Stimulated activated CD4-positive, alpha-beta T cell treated with anti-CD3 and anti-CD28 coated beads, Interleukin-2, amount 100 ng/mL, for 4 hours (primary cell): ENCODE data around the gene PRLR.

Source experiments
- DNase-seq: peaks from one replicate; pipeline ENCODE4 v3.0.0-alpha.2; 2020; ENCODE audit warnings: low read depth

PRLR gene

DNA sequence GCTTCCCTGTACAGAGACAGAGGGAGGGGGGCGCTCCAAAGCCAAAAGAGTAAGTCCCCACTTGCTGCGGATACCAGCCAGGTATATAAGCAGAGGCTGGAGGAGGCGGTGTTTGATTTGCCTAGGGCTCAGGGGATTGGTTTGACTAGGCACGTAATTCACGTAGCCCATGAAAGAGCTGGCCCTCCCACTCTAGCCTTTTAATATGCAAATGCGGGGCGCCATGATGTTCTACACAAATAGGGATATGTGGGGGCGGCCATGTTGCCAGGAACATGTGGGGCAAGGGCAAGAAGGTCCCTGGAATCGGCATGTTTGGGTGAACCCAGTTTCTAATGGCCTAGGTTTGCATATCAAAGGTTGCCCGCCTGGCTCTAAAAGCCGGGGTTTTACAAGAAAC, 3.3 kb upstream of the PRLR start:
- no peak for DNase-seq

DNA sequence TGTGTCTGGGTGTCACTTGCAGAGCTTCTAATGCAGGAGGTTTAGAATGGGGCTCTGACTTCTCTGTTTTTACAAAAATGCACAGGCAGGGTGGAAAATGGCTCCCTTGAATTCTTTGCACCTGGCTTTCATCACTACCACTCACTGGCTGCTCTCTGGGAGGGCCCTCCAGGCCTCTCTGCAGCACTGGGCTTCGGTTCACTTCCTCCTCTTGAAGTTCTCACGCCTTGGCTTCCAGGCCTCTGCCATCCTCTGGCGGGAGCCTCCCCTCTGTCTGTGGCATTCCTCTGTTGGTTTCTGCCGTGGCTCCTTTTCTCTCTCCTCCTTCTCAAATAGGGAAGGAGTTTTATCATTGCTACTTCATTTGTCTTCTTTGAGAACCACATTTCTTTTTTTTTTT, 2.8 kb upstream of the PRLR start:
- DNase-seq, result no peak

DNA sequence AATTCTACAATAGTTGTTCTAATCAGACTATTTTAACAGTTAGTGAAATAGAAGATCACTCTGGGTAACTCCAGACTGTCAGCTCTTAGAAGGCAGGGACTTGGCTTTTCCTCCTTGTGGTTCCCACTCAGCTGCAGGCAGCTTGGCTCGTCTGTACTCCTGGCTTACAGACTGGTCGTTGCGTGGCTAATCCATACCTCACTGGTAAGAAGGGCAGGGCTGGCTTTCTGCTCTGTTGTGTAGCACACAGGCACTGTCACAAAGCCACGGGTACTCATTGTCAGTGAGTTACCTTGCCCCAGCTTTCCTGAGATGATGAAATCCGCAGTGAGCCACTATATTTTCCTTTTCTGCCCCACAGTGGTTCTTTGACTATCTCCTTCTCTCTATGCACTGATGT, 1.8 kb upstream of the PRLR start:
- DNase-seq, result no peak

DNA sequence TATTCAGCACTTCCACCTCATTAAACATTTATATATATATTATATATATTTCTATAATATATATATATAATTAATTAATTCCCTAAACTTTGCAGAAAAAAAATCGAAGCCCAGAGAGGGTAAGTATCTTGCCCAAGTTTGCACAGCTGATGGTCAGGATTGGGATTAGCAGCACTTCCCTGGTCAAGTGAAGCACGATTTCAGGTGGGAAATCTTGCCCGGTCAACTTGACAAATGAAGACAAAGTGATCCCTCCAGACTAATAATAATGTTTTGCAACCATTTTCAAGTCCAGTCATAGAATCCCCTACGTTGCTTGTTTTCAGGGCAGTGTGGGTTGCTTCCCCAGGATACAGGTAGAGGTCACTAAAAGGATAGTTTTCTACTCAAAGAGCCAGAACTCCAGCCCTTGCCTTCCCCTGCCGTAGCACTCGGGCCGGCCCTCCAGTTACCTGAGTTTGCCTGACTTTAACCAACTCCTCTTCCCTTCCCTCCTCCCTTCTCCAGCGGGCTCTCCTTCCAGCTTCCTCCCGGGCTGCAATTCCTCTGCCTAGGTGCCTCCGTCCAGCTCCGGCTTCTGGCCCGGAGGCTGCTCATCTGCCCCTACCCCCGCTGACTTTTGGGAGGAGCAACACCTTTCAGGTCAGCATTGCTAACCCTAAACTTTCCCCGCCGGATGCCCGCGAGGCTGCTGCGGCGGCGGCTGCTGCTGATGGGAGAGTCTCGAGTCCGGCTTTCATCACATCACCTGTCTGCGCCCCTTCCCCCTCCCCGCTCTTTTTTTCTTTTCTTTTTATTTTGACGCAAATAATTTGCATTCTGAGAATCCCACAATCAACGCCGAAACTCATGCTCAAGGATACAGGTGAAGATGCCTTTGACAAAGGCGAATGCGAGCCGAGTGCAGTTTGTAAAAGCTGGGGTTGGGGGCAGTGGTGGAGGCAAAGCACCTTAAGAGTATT, 930 bp downstream of the PRLR start:
- DNase-seq, result no peak

DNA sequence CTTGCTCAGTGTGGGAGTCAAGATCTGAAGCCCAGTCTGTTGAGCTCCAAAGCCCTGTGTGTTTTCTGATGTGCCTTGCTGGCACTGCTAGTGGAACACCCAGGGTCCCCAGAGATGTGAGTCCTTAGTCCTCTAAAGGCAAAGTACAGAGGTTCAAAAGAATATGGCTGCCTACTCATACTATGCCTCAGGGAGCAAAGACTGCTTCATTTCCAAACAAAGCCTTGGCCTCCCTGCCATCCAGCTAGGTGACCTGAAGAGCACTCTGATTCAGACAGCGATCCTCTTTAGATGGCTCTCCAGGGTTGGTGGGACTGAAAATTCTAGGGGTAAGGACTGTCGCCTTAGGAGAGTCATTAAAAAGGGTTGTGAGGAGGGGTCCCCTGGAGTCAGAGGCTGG, 2.0 kb downstream of the PRLR start:
- DNase-seq, result no peak

DNA sequence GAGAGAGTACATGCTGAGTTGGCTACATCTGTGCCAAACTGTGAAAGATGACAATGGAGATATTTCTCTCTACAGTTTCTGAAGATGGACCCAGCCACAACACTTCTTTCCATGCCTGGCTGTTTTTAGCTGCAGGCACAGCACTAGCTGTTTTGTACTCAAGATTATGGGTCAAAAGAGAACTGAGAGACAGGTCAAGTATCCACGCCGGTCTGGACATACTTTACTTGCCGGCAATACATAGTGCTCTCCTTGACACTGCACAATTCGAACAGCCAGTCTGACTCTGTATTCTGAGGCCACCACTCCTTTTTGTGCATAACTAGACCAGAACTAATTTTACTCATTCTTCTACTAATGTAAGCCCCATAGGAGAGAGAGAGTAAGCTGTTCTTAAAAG, 2.6 kb downstream of the PRLR start:
- no peak for DNase-seq

DNA sequence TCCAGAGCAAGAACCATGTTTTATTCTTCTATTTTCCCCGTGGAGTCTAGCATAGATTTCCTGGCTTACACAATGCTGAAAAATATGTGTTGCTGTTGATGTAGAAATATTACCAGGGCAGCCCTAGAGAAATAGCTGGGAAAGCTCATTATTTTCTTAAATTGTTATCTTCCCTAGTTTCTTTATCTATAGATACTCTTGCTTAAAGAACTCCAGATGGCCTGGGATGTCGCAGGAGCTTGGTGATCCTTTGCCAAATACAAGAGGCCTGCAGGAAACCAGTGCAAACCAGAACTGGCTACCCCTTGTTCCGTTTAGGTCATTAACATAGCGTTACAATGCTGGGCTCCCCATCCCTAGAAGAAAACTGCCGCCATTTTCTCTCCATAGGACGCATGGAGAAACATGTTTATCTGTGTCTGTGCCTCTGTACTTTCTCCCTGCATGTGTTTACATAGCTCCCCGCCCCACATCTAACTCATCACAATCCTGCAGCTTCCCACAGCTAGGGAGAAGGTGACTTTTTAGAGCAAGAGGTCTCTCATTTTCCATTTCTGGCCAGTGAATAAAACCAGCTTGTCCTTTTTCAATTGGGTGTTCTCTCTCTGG, 6.4 kb downstream of the PRLR start:
- DNase-seq, result no peak

DNA sequence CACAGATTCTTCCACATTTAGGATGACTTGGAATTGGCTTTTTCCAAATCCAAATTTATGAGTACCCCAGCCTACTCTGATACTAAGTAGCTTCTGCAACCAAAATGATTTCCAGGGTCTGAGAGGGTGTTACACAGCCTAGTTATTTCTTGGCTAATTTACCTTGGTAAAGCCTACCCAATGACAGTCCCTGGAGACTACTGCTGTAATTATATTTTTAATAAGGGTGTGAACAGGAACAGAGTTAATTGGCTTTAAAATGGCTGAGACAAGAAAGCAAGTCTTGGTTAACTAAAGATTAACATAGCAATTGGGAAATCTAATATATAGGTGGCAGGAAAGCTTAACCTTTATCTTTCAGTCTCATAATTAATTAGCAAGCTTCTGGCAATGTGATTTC, 9.3 kb downstream of the PRLR start:
- no peak for DNase-seq

DNA sequence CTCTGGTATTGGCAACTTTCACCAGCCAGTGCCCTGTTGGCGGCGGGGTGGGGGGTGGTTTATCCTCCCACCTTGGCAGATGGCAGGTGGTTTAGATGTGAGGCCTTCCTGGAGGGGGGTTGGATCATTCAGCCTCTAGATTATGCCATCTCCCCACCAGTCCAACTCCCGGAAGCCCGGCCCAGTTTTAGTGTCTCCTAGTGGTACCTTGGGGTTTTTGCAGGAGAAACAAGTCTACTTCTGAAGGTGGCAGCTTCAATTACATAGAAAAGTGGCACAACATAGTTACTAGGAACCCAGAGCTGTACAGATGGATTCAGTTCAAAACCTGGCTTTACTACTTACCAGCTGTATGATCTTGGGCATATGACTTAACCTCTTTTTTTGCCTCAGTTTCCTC, 11.3 kb downstream of the PRLR start:
- DNase-seq, result no peak

DNA sequence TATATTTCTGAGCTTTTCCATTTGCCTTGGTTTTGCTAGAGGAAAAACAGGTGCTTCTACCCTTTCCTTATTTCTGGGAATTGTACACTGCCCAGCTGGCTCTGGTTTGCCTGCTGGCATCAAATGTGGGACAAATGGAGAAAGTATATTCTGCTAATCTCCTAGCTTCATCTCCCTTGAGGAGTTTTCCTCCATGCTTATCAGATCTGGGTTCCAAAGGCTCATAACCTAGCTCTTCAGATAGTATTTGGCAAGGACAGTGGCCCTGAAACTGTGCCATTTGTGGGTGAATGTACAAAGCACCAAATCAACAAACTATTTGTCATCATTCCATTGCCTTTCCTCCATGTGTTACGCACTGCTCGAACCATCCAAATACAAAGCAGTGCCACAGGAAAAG, 16.2 kb downstream of the PRLR start:
- no peak for DNase-seq

DNA sequence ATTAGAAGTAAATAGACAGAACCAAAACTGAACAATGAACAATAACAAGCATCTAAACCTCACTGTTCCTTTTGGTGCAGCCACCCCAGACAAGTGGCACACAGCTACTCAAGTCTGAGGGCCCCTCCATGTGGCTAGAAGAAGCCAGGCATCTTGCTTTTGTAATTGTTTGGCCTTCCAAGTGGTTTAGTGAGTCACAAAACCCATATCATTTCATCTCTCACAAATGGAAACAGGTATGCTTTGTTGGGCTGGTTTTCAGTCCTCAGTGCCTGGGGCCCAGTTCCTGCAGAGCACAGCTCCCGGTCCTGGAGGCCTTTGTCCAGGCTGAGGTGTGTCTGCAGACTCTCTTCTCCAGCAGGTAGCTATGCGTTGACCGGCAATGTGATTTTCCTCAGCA, 16.7 kb downstream of the PRLR start:
- no peak for DNase-seq

DNA sequence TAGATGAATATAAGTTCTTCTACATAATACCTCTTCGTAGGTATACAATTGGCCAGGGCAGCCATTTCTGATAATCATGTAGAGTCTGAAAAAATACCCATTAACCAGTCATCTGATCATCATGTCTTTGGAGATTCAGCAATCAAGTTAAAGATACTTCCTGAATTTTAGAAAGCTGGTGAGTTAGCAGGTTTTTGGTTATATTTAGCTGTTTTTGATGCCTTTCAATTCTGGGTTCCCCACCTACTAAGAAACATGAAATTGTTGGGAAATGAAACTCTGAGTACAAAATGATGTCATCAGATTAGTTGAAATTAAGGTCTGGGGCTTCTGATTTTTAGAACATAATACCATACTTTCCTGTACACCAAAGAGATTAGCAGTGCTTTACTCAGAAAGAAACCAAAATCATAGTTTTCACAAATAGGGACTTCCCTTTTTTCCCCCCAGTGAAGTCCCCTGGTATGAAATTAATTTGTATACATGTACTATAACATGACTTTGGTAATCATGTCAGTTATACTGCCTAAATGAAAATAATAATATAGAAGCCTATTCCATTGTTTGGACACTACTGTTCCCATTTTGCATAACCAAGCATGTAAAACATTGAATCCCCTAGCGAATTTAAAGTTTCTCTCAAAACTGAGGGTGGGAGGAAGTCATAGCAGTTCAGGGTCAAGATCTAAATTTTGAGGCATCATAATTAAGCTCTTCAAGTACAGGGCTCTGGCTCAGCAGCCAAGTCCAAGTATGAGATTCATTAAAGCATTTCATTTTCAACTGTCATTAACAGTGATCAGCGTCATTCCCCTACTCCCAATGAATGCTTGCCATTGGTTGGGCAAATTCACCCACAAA, 17.9 kb downstream of the PRLR start:
- DNase-seq, result no peak

DNA sequence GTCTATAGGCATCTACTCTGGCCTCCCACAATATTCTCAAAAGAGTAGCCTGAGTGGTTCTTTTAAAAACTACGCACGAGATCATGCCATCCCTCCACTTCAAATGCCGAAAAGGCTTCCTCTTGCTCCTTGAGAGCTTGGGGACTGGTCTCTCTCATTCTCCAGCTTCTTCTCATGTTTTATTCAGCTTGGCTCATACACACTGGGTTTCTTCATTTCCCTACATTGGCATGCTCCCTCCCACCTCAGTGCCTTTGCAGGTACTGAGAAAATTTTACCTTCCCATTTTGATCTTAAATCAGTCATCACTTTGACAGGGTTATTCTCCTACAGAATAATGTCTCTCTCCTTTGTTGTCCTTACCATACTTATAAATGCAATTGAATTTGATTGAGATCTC, 20.4 kb downstream of the PRLR start:
- DNase-seq, result no peak

DNA sequence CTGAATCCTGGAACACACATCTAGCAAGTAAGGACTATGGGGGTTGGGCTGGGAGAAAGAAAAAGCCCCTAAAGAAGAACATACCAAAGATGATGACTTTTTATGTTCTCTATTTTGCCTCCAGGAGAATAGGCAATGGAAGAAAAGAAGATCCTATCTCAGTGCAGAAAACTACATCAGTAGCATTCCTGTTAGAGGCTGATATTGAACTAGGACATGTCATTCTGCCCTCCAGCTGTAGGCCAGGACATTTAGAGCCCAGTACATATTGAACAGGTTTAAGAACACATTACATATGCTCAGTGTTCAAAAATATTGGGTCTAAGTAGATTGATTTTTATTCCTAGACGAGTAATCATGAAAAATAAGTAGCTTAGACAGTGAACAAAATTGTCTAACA, 24.7 kb downstream of the PRLR start:
- DNase-seq, result no peak

DNA sequence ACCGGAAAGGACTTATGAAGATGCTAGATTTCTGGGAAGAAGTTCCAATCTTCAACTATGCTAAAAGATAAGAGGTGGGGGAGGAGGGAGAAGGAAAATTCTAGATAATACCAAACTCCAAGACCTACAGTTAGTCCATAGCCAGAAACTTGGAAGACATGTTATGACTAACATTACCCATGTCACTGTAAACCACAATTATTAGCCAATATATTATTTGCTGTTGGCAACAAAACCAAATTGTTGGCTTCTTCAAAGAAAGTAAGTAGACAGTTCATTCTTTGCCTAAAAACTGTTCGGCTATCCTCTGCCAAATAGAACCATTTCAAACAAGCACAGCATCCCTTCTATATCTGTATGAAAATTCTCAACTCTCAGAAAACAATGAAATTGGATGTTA, 25.1 kb downstream of the PRLR start:
- no peak for DNase-seq

DNA sequence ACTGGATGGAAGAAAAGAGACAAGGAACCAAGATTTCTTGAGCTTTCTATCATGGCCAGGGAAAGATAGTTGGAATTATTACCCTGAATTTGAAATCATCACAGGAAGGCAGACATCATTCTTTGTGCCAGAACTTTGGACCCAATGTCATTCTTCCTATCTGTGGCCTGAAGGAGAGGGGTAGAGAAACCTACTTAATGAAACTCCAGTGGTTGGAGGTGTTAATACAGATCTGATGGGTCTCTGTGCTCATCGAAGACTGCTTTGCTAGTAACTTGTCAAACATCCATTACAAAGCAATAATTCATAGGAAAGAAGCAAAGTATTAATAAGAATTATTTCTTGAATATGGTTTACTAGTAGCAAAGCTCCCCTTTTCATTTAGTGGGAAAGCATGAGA, 26.9 kb downstream of the PRLR start:
- DNase-seq, result no peak

DNA sequence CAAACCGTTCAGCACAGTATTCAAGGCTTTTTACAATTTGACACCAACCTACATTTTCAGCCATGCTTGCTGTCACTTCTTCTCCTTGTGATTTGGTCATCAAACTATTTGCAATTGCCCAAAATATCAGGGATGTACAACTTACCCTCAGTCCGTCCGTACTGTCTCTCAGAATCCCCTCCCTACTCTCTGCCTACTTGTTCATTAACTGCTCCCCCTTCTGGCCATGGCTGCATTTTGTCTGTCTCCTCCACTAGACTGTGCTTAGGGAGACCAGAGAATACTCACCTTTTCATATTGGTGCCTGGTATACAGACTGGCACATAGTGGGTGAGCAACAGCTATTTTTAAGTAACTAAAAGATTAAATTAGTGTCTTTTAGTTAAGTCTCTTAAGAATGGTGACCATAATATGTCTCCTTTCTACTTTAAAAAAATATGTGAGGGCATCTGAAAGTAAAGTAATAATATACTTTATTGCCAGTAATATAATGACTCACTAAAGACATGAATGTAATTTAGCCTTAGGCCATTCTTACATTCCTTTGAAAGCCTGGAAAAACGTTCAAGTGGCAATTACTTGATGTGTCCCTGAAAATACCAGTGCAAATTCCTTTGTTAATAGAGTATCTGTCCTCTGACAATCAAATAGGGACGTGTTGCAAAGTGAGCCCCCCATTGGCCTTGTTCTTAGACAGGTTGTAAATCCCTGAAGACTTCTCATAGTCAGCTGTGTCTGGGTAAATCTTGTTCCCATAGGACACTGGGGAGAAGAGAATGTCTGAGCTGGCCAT, 27.8 kb downstream of the PRLR start:
- DNase-seq, result no peak

DNA sequence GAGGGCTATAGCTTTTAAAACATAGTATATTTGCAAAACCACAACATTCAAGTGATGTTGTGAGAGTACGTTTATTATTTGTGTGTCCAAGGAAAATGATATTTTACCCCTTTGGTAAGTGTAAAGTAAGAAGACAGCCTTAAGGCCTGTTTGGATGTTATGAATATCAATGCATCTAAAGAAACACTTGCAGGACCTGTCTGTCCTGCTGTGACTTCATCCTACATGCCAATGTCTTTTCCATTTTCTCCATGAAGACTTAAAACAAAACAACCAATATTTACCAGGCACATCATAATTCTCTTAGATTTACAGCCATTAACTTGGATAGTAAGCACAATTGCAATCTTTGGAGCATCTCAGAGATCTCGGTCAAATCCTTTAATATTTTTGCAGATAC, 29.0 kb downstream of the PRLR start:
- DNase-seq, result no peak

DNA sequence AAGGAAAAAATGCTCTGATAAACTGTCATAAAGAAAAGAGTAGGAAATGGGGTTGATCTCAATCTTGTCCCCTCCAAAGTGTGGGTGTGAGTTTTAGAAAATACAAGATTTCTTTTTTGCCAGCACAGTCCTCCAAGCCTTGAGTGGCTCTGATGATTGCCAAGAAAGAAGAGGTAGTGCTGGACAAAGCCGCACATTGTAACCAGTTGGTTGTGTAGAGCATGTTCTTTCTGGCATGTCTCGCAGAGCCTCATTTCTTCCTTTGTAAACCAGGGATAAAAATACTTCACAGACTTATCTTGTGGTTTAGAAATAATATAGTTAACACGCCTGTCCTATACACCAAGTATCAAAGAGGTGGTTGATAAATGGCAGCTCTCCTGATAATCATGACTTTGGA, 30.4 kb downstream of the PRLR start:
- no peak for DNase-seq

DNA sequence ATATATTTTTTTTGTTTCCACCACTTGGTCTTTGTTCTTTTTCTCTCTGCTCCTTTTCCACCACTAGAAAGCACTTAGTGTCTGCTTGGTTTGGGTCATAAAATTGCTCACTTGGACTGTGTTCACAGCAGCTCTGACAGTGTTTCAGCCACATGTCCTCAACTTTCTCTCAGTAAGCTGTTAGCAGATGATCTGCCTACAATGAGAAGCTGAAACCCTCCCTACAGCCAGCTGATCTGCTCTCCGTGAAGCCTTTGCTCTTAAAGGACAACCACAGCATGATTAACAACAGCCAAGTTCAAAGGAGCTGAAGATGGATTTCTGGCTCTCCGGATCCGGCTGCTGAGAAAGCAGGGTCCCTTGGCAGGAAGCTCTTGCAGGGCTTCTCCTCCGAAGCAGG, 31.6 kb downstream of the PRLR start:
- no peak for DNase-seq

DNA sequence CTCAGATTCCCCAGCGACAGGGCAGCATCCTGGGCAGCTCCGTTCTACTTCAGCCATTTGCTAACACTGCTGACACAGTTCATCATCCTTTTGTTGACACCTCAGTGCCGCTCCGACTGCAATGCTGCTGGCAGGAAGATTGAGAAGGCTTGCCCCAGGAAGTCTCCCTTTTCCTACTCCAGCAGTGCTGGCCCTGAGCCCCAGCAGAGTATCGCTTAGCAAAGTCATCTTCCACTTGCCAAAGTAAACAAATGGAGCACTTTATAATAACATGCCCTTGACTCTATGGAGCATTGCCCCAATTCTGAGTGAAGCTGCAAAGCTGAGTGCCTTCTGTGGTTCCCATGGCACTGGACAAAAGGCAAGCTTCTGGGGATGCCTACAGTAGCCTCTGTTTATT, 32.2 kb downstream of the PRLR start:
- DNase-seq, result no peak

DNA sequence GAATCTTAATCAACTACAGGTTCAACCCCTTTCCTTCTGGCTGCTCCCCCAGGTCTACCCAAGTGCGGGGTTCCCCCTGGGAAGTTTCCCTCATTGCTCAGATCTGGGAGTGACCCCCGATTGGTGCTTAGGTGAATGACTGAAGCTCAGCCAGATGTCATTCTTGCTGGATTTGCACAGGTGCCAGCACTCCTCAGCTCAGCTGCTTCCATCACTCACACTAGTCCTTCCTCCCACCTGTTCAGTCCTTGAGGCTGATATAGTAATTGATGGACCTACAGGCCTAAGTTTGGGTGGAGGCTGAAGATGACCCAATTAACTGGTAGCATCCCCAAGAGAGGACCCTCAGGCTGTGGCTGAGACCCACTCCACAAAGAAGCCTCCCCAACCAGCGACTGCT, 32.9 kb downstream of the PRLR start:
- no peak for DNase-seq
